ENCODE data around the gene CEP295NL.
A peak's percentile ranks its signal among the peaks of the same experiment; 100 is the strongest.

DNA sequence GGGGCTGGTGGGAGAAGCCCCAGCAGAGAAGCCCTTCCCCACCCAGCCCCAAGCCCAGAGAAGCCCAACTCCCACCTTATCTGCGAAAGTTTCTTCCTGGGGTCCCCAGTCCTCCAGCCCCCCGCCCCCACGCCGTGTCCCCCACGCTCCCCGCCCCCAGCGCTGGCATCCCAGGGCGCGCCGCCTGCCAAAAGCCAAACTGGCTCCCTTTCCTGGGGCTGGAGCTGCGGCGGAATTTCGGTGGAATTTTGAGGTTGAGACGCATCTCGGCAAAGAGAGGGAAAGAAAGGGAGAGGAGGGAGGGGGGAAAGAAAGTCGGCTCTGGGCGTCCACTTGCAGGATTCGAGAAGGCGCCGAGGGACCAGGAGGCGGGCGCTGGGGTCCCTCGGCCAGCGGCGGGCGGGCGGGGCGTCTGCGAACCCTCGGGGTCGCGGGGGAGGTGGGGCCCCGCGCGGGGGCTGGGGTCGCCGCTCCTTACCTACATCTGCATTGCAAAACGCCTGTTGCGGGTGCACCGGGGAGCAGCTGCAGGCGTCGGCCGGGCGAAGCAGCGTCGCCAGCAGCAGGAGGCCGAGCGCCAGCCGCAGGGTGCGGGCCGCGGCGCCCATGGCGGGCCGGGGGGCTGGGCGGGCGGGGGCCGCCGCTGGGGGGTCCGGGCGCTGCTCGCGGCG lies 21.6 kb upstream of the CEP295NL start:
- TF ChIP-seq CTCF (IDR thresholded peaks at IDR 0.05) = no peak
- TF ChIP-seq, protein P1, sequence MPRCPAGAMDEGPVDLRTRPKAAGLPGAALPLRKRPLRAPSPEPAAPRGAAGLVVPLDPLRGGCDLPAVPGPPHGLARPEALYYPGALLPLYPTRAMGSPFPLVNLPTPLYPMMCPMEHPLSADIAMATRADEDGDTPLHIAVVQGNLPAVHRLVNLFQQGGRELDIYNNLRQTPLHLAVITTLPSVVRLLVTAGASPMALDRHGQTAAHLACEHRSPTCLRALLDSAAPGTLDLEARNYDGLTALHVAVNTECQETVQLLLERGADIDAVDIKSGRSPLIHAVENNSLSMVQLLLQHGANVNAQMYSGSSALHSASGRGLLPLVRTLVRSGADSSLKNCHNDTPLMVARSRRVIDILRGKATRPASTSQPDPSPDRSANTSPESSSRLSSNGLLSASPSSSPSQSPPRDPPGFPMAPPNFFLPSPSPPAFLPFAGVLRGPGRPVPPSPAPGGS (IDR thresholded peaks at IDR 0.05) = no peak
- no peak for TF ChIP-seq USF2 (IDR thresholded peaks at IDR 0.05)
- TF ChIP-seq, protein P2, sequence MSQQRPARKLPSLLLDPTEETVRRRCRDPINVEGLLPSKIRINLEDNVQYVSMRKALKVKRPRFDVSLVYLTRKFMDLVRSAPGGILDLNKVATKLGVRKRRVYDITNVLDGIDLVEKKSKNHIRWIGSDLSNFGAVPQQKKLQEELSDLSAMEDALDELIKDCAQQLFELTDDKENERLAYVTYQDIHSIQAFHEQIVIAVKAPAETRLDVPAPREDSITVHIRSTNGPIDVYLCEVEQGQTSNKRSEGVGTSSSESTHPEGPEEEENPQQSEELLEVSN (IDR thresholded peaks at IDR 0.05; ENCODE audit: borderline replicate concordance, low read depth) = peak; percentile 54; the same call in 1 of the 2 replicates
- TF ChIP-seq NPAS2 (CRISPR knock-in tag; IDR thresholded peaks at IDR 0.05; ENCODE audit: borderline replicate concordance) = no peak
- no peak for TF ChIP-seq PHF8 (IDR thresholded peaks at IDR 0.05; ENCODE audit: borderline replicate concordance, low read depth)
- no peak for TF ChIP-seq RNF2 (IDR thresholded peaks at IDR 0.05; ENCODE audit: borderline replicate concordance, low read depth)
- no peak for TF ChIP-seq POLR2A (IDR thresholded peaks at IDR 0.05; ENCODE audit: low read length)
- no peak for TF ChIP-seq FOSL2 (IDR thresholded peaks at IDR 0.05)
- no peak for TF ChIP-seq FOSL2 (CRISPR knock-in tag; IDR thresholded peaks at IDR 0.05)
- no peak for TF ChIP-seq ESRRA (IDR thresholded peaks at IDR 0.05; ENCODE audit: borderline replicate concordance, low read length)
- TF ChIP-seq REST (IDR thresholded peaks at IDR 0.05) = no peak
- TF ChIP-seq EP300 (IDR thresholded peaks at IDR 0.05) = no peak
- no peak for TF ChIP-seq CHD2 (IDR thresholded peaks at IDR 0.05; ENCODE audit: low read length, partially characterized antibody)

Measured in A549 (cell line).